ENCODE results near the gene ATP10B.

ATP10B gene

DNA sequence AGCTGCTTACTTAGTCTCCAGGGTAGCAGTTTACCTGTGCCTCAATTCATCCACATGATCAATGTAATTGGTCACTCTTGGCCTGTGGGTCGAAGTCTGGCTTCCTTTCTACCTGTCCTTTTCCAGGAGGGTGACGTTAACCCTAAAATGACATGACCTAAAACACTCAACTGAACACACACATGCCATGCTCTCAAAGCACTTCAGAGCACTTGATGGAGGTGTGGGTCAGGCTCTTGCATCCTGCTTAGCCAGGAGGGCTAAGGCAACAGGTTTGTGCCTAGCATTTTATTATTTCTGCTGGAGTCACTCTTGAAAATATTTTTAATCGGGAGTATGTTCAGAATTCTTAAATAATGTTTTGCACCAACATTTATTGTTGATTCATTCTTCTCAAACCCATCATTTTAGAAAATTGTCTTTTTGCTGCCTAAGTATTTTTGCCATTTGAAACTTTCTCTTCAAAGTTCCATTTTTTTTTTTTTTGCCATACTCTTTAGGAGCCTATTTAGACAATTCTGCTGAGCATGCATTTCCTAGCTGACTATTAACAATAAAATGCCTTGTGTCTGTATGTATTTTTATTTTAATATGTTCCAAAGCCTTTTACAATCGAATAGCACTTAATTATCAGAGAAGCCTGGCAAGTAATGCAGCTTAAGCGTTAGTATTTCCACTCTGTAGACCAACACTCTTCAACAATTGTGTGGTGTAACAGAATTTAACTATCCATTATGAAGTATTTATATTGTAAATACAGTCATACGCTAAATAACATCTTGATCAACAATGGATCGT is 59.1 kb downstream of the ATP10B start:
- no peak for TF ChIP-seq MEIS1 (CRISPR knock-in tag; IDR thresholded peaks at IDR 0.05; ENCODE audit: borderline replicate concordance)
- no peak for TF ChIP-seq GLIS2 (tag by site-specific recombination; IDR thresholded peaks at IDR 0.05)
- TF ChIP-seq ZNF660 (tag by site-specific recombination; IDR thresholded peaks at IDR 0.05) = no peak
- TF ChIP-seq ZNF433 (tag by site-specific recombination; IDR thresholded peaks at IDR 0.05; ENCODE audit: low read depth) = no peak
- TF ChIP-seq BCL11A (tag by site-specific recombination; IDR thresholded peaks at IDR 0.05; ENCODE audit: low read depth) = no peak
- TF ChIP-seq ZNF701 (tag by site-specific recombination; IDR thresholded peaks at IDR 0.05) = no peak
- no peak for TF ChIP-seq ZNF791 (tag by site-specific recombination; IDR thresholded peaks at IDR 0.05)
- TF ChIP-seq BCL11B (tag by site-specific recombination; IDR thresholded peaks at IDR 0.05; ENCODE audit: low read depth) = no peak
- TF ChIP-seq ZNF114 (tag by site-specific recombination; IDR thresholded peaks at IDR 0.05) = no peak
- POLR2A ChIA-PET = no interaction called here
- CTCF ChIA-PET = no interaction called here

DNA sequence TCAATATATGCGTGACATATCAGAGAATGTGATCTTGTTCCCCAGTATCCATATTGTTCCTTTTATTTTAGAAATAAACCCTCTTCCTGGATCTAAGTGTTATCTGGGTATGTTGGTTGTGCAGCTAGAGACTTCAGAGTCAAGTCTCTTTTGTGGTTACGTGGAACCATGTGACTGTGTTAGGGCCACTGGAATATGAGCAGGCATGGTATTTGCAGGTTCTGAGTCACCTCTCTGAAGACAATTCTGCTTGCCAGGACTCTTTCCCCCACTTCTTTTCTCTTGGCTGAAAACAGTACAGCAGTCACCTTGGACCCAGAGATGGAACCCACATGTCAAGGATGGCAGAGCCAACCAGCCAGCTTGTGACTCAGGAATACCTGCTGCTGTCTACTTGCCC is 59.7 kb downstream of the ATP10B start:
- Histone ChIP-seq H3K27ac (ENCODE audit: extremely low read depth, low read depth, low read length) (no peak overlapping the region), H3K9me3 (ENCODE audit: control insufficient read depth, insufficient read depth, low read depth, low read length) (no peaks in the 10 kb centered on the region), H3K36me3 (ENCODE audit: control insufficient read depth in 2 of 2, insufficient read depth in 1 of 2, low read length in 2 of 2) (no peaks in the 10 kb centered on the region), H3K4me3 (ENCODE audit: low read depth, low read length) (no peak overlapping the region), H3K4me1 (ENCODE audit: control insufficient read depth, insufficient read depth, low read length) (no peaks in the 10 kb centered on the region)
- CTCF ChIA-PET = no interaction called here
- TF ChIP-seq, protein P1, sequence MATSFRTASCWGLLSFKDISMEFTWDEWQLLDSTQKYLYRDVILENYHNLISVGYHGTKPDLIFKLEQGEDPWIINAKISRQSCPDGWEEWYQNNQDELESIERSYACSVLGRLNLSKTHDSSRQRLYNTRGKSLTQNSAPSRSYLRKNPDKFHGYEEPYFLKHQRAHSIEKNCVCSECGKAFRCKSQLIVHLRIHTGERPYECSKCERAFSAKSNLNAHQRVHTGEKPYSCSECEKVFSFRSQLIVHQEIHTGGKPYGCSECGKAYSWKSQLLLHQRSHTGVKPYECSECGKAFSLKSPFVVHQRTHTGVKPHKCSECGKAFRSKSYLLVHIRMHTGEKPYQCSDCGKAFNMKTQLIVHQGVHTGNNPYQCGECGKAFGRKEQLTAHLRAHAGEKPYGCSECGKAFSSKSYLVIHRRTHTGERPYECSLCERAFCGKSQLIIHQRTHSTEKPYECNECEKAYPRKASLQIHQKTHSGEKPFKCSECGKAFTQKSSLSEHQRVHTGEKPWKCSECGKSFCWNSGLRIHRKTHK (tag by site-specific recombination; IDR thresholded peaks at IDR 0.05) = no peak
- TF ChIP-seq ZFP69B (tag by site-specific recombination; IDR thresholded peaks at IDR 0.05) (no peak), ZNF629 (tag by site-specific recombination; IDR thresholded peaks at IDR 0.05) (no peak)
- TF ChIP-seq, protein P2, sequence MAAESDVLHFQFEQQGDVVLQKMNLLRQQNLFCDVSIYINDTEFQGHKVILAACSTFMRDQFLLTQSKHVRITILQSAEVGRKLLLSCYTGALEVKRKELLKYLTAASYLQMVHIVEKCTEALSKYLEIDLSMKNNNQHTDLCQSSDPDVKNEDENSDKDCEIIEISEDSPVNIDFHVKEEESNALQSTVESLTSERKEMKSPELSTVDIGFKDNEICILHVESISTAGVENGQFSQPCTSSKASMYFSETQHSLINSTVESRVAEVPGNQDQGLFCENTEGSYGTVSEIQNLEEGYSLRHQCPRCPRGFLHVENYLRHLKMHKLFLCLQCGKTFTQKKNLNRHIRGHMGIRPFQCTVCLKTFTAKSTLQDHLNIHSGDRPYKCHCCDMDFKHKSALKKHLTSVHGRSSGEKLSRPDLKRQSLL (tag by site-specific recombination; IDR thresholded peaks at IDR 0.05) = no peak
- POLR2A ChIA-PET = no interaction called here

More for the DNA sequence above, 59.1 kb downstream of the ATP10B start:
- Histone ChIP-seq H3K27ac (ENCODE audit: extremely low read depth, low read depth, low read length) (no peak overlapping the region), H3K36me3 (ENCODE audit: control insufficient read depth in 2 of 2, insufficient read depth in 1 of 2, low read length in 2 of 2) (no peaks in the 10 kb centered on the region), H3K4me3 (ENCODE audit: low read depth, low read length) (no peak overlapping the region), H3K4me1 (ENCODE audit: control insufficient read depth, insufficient read depth, low read length) (no peaks in the 10 kb centered on the region), H3K9me3 (ENCODE audit: control insufficient read depth, insufficient read depth, low read depth, low read length) (no peaks in the 10 kb centered on the region)

DNA sequence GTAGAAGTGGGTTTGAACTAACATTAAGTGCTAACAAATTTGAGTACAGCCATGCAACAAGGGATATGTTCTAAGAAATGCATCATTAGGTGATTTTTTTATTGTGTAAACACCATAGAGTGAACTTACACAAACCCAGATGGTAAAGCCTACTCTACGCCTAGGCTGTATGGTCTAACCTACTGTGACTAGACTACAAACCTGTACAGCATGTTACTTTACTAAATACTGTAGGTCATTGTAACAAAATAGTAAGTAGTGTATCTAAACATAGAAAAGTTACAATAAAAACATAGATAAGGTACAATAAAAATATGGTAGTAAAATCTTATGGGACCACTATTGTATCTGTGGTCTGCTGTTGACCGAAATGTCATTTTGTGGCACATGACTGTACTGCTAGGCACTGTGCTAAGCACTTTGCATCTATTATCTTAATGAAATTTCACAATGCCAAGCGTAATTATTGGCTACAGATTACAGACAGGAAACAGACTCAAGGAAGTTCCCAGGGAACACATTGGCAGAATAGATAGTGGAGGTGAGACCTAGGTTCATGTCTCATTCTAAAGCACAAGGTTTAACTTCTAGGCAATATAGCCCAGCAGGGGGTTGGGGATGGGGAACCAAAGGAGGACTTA is 62.7 kb downstream of the ATP10B start:
- Histone ChIP-seq H3K27ac (ENCODE audit: extremely low read depth, low read depth, low read length) (no peak overlapping the region), H3K4me1 (ENCODE audit: control insufficient read depth, insufficient read depth, low read length) (no peaks in the 10 kb centered on the region), H3K4me3 (ENCODE audit: low read depth, low read length) (no peak overlapping the region), H3K36me3 (ENCODE audit: control insufficient read depth in 2 of 2, insufficient read depth in 1 of 2, low read length in 2 of 2) (no peaks in the 10 kb centered on the region), H3K9me3 (ENCODE audit: control insufficient read depth, insufficient read depth, low read depth, low read length) (no peaks in the 10 kb centered on the region)
- POLR2A ChIA-PET = no interaction called here
- TF ChIP-seq ZBTB1 (tag by site-specific recombination; IDR thresholded peaks at IDR 0.05) = no peak
- no peak for TF ChIP-seq KLF9 (tag by site-specific recombination; IDR thresholded peaks at IDR 0.05; ENCODE audit: low read depth)
- CTCF ChIA-PET = interaction anchor here (2.3 kb wide), 1 partner anchor 351 kb away, joined by 14 read pairs; no protein-coding TSS in a partner anchor

Measured in HEK293 (cell line).